SK-N-SH treated with all-trans-retinoic acid at 6 μM for 48 hours (cell line): ENCODE results near the gene FOXJ3.

ENCODE experiments used
- ZFP30 ChIP-seq: fragments of 450-650 bp; formaldehyde crosslinking; IDR thresholded peaks from 2 replicates; pipeline ENCODE4 v1.5.0; 2022; ENCODE audit warnings: mild to moderate bottlenecking, moderate library complexity
- ZNF565 ChIP-seq: fragments of 450-650 bp; formaldehyde crosslinking; conservative IDR thresholded peaks from 2 replicates; pipeline ENCODE4 v1.5.0; 2020; ENCODE audit warnings: low read depth, mild to moderate bottlenecking, moderate library complexity
- ZNF70 ChIP-seq: fragments of 450-650 bp; formaldehyde crosslinking; IDR thresholded peaks from 2 replicates; pipeline ENCODE4 v1.5.0; 2020; ENCODE audit warnings: mild to moderate bottlenecking, moderate library complexity

DNA sequence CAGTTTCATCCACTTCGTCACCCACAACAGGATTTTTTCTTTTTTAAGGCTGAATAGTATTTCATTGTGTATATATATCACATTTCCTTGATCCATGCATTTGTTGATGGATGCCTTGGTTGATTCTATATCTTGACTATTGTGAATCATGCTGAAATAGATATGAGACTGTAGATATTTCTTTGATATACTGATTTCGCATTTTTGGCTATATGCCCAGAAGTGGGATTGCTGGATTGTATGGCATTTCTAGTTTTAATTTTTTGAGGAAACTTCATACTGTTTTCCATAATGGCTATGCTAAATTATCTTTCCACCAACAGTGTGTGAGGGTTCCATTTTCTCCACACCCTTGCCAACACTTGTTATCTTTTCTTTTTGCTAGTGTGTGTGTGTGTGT lies 176.8 kb downstream of the FOXJ3 start:
- TF ChIP-seq ZNF70 (CRISPR knock-in tag) (no peak), ZNF565 (no peak), ZFP30 (CRISPR knock-in tag) (no peak)
